SH-SY5Y (cell line): Measurements from ENCODE around the gene CRIM1.

Source experiments
- GATA2 ChIP-seq: IDR thresholded peaks from 2 replicates; pipeline ENCODE4 v1.6.1; 2011; ENCODE audit warnings: mild to moderate bottlenecking, low read depth, low read length
- GATA3 ChIP-seq: IDR thresholded peaks from 2 replicates; pipeline ENCODE4 v1.6.1; 2011; ENCODE audit warnings: low read depth, mild to moderate bottlenecking, low read length, moderate library complexity

The CRIM1 gene

GRCh38 chr2:36458106-36458505 is 102.5 kb downstream of the CRIM1 start:
- TF ChIP-seq GATA2 (no peak), GATA3 (no peak)

DNA sequence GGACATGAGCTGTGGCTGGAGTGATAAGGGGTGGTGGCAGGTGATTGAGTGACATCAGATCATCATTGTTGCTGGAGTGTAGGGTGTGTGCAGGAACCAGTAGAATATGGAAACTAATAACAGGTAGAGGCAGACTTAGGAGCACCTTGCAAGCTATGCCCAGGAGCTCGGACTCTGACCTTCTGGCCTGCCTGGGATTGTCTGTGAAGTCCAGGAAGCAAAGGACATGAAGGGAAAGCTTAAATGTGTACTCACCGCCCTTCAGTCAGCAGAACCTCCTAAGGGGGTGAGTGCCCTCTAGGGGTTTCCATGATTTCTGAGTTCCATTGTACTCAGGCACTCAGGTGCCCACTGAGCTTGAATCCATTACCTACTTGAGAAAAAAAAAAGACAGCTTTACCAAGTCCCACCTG is 104.2 kb downstream of the CRIM1 start:
- TF ChIP-seq GATA3: no peak
- no peak for TF ChIP-seq GATA2

GRCh38 chr2:36461039-36461681 is 105.6 kb downstream of the CRIM1 start:
- no peak for TF ChIP-seq GATA2
- no peak for TF ChIP-seq GATA3

GRCh38 chr2:36462311-36462935 is 106.8 kb downstream of the CRIM1 start:
- TF ChIP-seq GATA3 (no peak), GATA2 (no peak)

DNA sequence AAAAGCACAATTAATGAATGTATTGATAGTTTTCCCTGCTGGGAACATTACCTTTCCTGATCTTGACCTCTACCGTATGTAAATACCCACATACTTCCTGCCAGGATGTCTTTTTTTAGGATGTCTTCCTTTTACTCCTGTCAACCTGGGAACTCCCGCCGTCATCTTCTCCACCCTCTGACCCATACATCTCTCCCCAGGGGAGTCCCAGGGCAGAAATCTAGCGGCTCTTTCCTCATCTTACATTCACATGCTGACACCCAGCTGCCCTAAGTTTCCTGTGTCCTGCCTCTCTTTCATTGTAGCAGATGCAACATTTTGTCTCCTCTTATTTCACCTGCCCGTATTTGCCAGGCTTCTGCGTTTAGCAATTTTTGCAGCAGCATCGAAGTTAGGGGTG is 107.8 kb downstream of the CRIM1 start:
- TF ChIP-seq GATA2 (no peak), GATA3 (no peak)

GRCh38 chr2:36464006-36464721 is 108.6 kb downstream of the CRIM1 start:
- no peak for TF ChIP-seq GATA3
- TF ChIP-seq GATA2: no peak

GRCh38 chr2:36466135-36466534 is 110.6 kb downstream of the CRIM1 start:
- TF ChIP-seq GATA3 (no peak), GATA2 (no peak)

- TF ChIP-seq GATA2: no peak
- no peak for TF ChIP-seq GATA3
Measured at GRCh38 chr2:36468463-36469105, 113.0 kb downstream of the CRIM1 start.

GRCh38 chr2:36469106-36469477 is 113.5 kb downstream of the CRIM1 start:
- TF ChIP-seq GATA3 (no peak), GATA2 (no peak)

DNA sequence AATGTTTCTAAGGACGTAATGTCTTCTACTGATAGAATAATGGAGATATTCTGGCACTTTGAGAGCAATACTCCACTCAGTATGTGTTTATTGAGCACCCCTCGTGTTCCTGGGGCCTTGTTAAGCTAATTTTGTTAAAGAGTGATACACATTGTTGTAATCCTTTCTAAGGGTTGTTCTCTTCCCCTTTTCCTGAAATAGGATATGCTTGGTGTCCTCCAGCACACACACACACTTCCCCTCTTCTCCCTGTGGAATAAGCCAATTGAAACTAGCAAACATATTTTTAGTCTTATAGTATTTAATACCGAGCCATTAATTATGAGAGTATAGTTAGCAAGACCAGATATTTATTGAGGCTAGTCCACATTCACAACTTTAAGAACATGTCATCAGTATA is 114.1 kb downstream of the CRIM1 start:
- TF ChIP-seq GATA2 (no peak), GATA3 (no peak)

GRCh38 chr2:36473230-36473629 is 117.7 kb downstream of the CRIM1 start:
- TF ChIP-seq GATA3 (no peak), GATA2 (no peak)

DNA sequence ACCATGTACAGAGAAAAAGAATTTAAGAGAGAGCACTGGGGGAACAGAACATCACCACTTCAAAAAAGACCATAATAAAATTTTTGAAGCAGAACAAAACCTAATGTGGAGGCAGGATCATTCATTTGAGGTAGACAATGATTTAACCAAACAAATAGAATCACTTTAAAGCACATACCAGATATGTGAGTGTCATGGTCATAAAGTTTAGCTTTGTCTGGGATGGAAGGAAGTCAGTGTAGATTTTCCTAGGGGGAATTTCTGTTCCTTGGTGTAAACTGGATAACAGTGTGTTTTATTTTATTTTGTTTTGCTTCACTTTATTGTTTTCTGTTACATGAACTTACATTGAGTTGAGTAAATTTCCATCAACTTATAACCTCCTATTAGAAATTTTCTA is 120.8 kb downstream of the CRIM1 start:
- TF ChIP-seq GATA3 (no peak), GATA2 (no peak)

DNA sequence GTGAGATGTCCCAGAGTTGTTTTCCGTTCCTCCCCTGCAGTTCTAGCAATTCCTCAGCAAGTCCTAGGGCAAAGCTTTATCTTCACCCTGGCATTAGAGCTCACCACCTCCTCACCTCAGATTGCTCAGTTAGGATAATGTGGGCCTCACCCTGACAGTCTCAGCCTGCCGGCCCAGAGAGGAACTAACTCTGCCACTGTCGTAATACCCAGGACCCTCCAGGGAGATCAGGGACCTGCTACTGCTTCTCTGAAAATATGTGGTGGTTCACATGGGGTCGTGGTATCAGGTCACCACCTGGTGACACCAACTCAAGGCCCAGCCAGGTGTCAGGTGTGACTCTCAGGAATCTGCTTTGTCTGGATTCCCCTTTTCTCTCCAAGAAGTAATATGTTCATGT is 121.7 kb downstream of the CRIM1 start:
- TF ChIP-seq GATA2: no peak
- no peak for TF ChIP-seq GATA3

GRCh38 chr2:36477746-36478145 is 122.2 kb downstream of the CRIM1 start:
- TF ChIP-seq GATA3: no peak
- TF ChIP-seq GATA2: no peak
